NCI-H2227 treated with DMSO at 0.1 percent for 48 hours (cell line): ENCODE measurements around the gene FAIM2.
"Not testable (repeated sequence)": the region's sequence is repeated elsewhere in the genome, so short reads cannot be mapped to it uniquely, and the experiment has no call there.

Source experiments
- DNase-seq: peaks from one replicate; lab custom pipeline; 2025; lab: John Stamatoyannopoulos, UW

The FAIM2 gene

GRCh38 chr12:49863946-49864797 lies 39.5 kb downstream of the FAIM2 start:
- no peak for DNase-seq

- not testable (repeated sequence) for DNase-seq
These were observed 42.8 kb downstream of the FAIM2 start for GRCh38 chr12:49860921-49861320.

- DNase-seq, result not testable (repeated sequence)
These were observed 47.8 kb downstream of the FAIM2 start for GRCh38 chr12:49855890-49856289.

- DNase-seq, result no peak
These were observed 48.7 kb downstream of the FAIM2 start for GRCh38 chr12:49854976-49855375.

GRCh38 chr12:49853671-49854070 lies 50.0 kb downstream of the FAIM2 start:
- DNase-seq, result no peak

- no peak for DNase-seq
These were observed 56.5 kb downstream of the FAIM2 start for GRCh38 chr12:49847161-49847560.

GRCh38 chr12:49846032-49846431 lies 57.7 kb downstream of the FAIM2 start:
- DNase-seq, result no peak

GRCh38 chr12:49843876-49844437 lies 59.7 kb downstream of the FAIM2 start:
- DNase-seq, result no peak

GRCh38 chr12:49843411-49843810 lies 60.3 kb downstream of the FAIM2 start:
- DNase-seq, result no peak

- peak; percentile 77 for DNase-seq
These were observed 61.0 kb downstream of the FAIM2 start, which contains the start of gene BCDIN3D for GRCh38 chr12:49842519-49843352. Gene BCDIN3D, minus strand, starts transcription at chr12:49843106. Its CDS starts 19 bp downstream, at chr12:49843087.

GRCh38 chr12:49838973-49839633 lies 64.6 kb downstream of the FAIM2 start:
- DNase-seq, result peak; percentile 30

GRCh38 chr12:49832836-49833421 lies 70.8 kb downstream of the FAIM2 start:
- no peak for DNase-seq

- DNase-seq, result no peak
These were observed 72.0 kb downstream of the FAIM2 start for GRCh38 chr12:49831717-49832116.

- peak; percentile 85 for DNase-seq
These were observed 75.3 kb downstream of the FAIM2 start, which contains the start of gene NCKAP5L for GRCh38 chr12:49828133-49829091. Gene NCKAP5L, minus strand, starts transcription at chr12:49828413. Its CDS starts 24,369 bp downstream, at chr12:49804044.

- DNase-seq, result peak; percentile 18
These were observed 76.2 kb downstream of the FAIM2 start for GRCh38 chr12:49827401-49828099.

- DNase-seq, result no peak
These were observed 76.7 kb downstream of the FAIM2 start for GRCh38 chr12:49827051-49827400.

- no peak for DNase-seq
These were observed 77.7 kb downstream of the FAIM2 start for GRCh38 chr12:49825971-49826421.

GRCh38 chr12:49825360-49825970 lies 78.2 kb downstream of the FAIM2 start:
- no peak for DNase-seq

- no peak for DNase-seq
These were observed 78.8 kb downstream of the FAIM2 start for GRCh38 chr12:49824895-49825294.
